Kidney (tissue), 14 donors: ENCODE measurements around the gene ENOX2. TPM values are rescaled to one million over a fixed set of nuclear protein-coding genes. Genes with fewer than 3 reads are reported as not detected.

Experiments
- DNase-seq, 5 donors: peaks; one replicate each; pipeline ENCODE4 v3.0.0-alpha.2; 2013 to 2020
- FAIRE-seq: peaks from 2 replicates; lab custom pipeline; 2012; peaks lifted over from hg19 to GRCh38; lab: Jason Lieb, UNC
- H3K27ac ChIP-seq, 2 donors: one replicate each; pipeline ENCODE4 v1.7.0; 2013; ENCODE audit warnings: low read depth in 2 of 2, low read length in 2 of 2, inconsistent platforms in 1 of 2
- H3K27me3 ChIP-seq: one replicate; pipeline ENCODE4 v1.7.1; 2013; ENCODE audit warnings: low read length, inconsistent platforms; ENCODE audit not compliant: control insufficient read depth, insufficient read depth
- H3K36me3 ChIP-seq, 3 donors: one replicate each; pipeline versions ENCODE4 v1.7.0 to v1.7.1; 2013; ENCODE audit warnings: low read length in 3 of 3, control low read depth in 1 of 3, inconsistent platforms in 1 of 3; ENCODE audit not compliant: insufficient read depth in 3 of 3, control insufficient read depth in 2 of 3
- H3K4me1 ChIP-seq, 3 donors: one replicate each; pipeline versions ENCODE4 v1.7.0 to v1.7.1; 2013; ENCODE audit warnings: low read length in 3 of 3, inconsistent platforms in 1 of 3, low read depth in 1 of 3; ENCODE audit not compliant: control insufficient read depth in 2 of 3, insufficient read depth in 2 of 3
- H3K4me3 ChIP-seq, 3 donors: one replicate each; pipeline versions ENCODE4 v1.7.0 to v1.8.1; 2013; ENCODE audit warnings: low read length in 3 of 3, control low read depth in 1 of 3, inconsistent platforms in 1 of 3
- H3K9ac ChIP-seq, 3 donors: one replicate each; pipeline versions ENCODE4 v1.7.0 to v1.7.1; 2013; ENCODE audit warnings: low read length in 3 of 3, control low read depth in 1 of 3, inconsistent platforms in 1 of 3
- H3K9me3 ChIP-seq, 3 donors: one replicate each; pipeline versions ENCODE4 v1.7.0 to v1.7.1; 2013; ENCODE audit warnings: low read length in 3 of 3, control low read depth in 1 of 3, inconsistent platforms in 1 of 3; ENCODE audit not compliant: control insufficient read depth in 2 of 3, insufficient read depth in 1 of 3
- CTCF ChIP-seq: IDR thresholded peaks from 3 replicates; pipeline ENCODE4 v1.5.1; 2012; ENCODE audit warnings: mild to moderate bottlenecking, moderate library complexity, borderline replicate concordance; ENCODE audit not compliant: insufficient read depth; ENCODE audit errors: extremely low read depth
- intact Hi-C: fragments of 100-400 bp; cut with DNase I; formaldehyde crosslinking; loops from one replicate; pipeline ENCODE4 v1.11.1; 2022
- polyA plus RNA-seq: library from polyadenylated mRNA; stranded (reverse); fragments of 350-450 nt; fragmentation: Illumina TruSeq; extraction: RNeasy Lipid Tissue Mini Kit (QIAGEN cat#74804); gene quantifications from one replicate; pipeline ENCODE4 v1.2.3, GENCODE V29; 2014; ENCODE audit warnings: low read depth, low replicate concordance; ENCODE audit not compliant: insufficient read depth
- total RNA-seq: library from RNA; stranded (reverse); fragmentation: NEBNext Ultra II Directional; extraction: Animal tissue kit (Norgen Biotek cat#: 25700); gene quantifications from one replicate; pipeline ENCODE4 v1.2.1, GENCODE V29; 2021
- donor health status: control.
- donor health status: control.
- donor health status: control.
- donor health status: control.
- donor health status: control.
- donor health status: DM: yes; HTN: yes; CAD: no.
- donor health status: Normal renal cell carcinoma (clear cell type).

Gene ENOX2
- total and polyA plus RNA-seq, 2 donors from 2014 or later = 6.6 to 22.6 TPM

GRCh38 chrX:130645955-130646583, 256.9 kb downstream of the ENOX2 start:
- no peaks in the 10 kb centered on the region for H3K27me3 ChIP-seq
- H3K27ac ChIP-seq = no peak overlapping the region
- no peak for TF ChIP-seq CTCF
- H3K36me3 ChIP-seq = no peaks in the 10 kb centered on the region
- no peaks in the 10 kb centered on the region for H3K4me1 ChIP-seq
- no peaks in the 10 kb centered on the region for H3K9me3 ChIP-seq
- intact Hi-C loops = no loop called here
- FAIRE-seq = no peak
- H3K4me3 ChIP-seq = no peak overlapping the region
- DNase-seq = no peak
- H3K9ac ChIP-seq = no peak overlapping the region

GRCh38 chrX:130637591-130637990, 265.4 kb downstream of the ENOX2 start:
- H3K36me3 ChIP-seq = peaks cover 0 to 4% (median 0%) of the 10 kb centered on the region in 3 donors
- no peak for TF ChIP-seq CTCF
- H3K9ac ChIP-seq = no peak overlapping the region
- no peak for DNase-seq
- no peak for FAIRE-seq
- H3K27me3 ChIP-seq = no peaks in the 10 kb centered on the region
- H3K4me1 ChIP-seq = no peaks in the 10 kb centered on the region
- H3K27ac ChIP-seq = no peak overlapping the region
- H3K4me3 ChIP-seq = no peak overlapping the region
- no peaks in the 10 kb centered on the region for H3K9me3 ChIP-seq
- intact Hi-C loops = no loop called here

- H3K4me1 ChIP-seq = no peaks in the 10 kb centered on the region
Measured at GRCh38 chrX:130636277-130636676, 266.7 kb downstream of the ENOX2 start.

More at GRCh38 chrX:130636277-130636676, 266.7 kb downstream of the ENOX2 start:
- DNase-seq (no peak), FAIRE-seq (no peak)
- Histone ChIP-seq H3K4me3 (no peak overlapping the region), H3K9ac (no peak overlapping the region), H3K27ac (no peak overlapping the region), H3K9me3 (no peaks in the 10 kb centered on the region), H3K36me3 (peaks cover 0 to 4% (median 0%) of the 10 kb centered on the region in 3 donors), H3K27me3 (no peaks in the 10 kb centered on the region)
- no peak for TF ChIP-seq CTCF
- intact Hi-C loops = no loop called here
